HUES64 (cell line): ENCODE data around the gene SLC39A2.

Source experiments
- H3K27ac ChIP-seq: 2 replicates; pipeline ENCODE4 v1.7.0; 2013; ENCODE audit warnings: low read depth, low read length, inconsistent platforms
- H3K27me3 ChIP-seq: 2 replicates; pipeline ENCODE4 v1.6.1; 2013; ENCODE audit warnings: mild to moderate bottlenecking, low read length; ENCODE audit not compliant: insufficient read depth
- H3K36me3 ChIP-seq: 2 replicates; pipeline ENCODE4 v1.6.1; 2013; ENCODE audit warnings: mild to moderate bottlenecking, low read length; ENCODE audit not compliant: insufficient read depth
- H3K4me1 ChIP-seq: 2 replicates; pipeline ENCODE4 v1.6.1; 2013; ENCODE audit warnings: mild to moderate bottlenecking, low read length, moderate library complexity; ENCODE audit not compliant: insufficient read depth
- H3K4me3 ChIP-seq: 2 replicates; pipeline ENCODE4 v1.5.1; 2013; ENCODE audit warnings: mild to moderate bottlenecking, low read length, moderate library complexity
- H3K9ac ChIP-seq: 2 replicates; pipeline ENCODE4 v1.6.1; 2013; ENCODE audit warnings: mild to moderate bottlenecking, low read depth, low read length
- H3K9me3 ChIP-seq: 2 replicates; pipeline ENCODE4 v1.6.1; 2013; ENCODE audit warnings: low read depth, low read length; ENCODE audit not compliant: insufficient read depth
- WGBS: fragments of 150-250, 120-280 bp; methylation state at CpG from one replicate; pipeline ENCODE4 v1.1.7; 2013; ENCODE audit warnings: missing lambda C conversion rate; 5-methylcytosine and 5-hydroxymethylcytosine counted together

Gene SLC39A2

GRCh38 chr14:21049271-21049673 is 50.2 kb downstream of the SLC39A2 start:
- H3K4me3 ChIP-seq, result no peak overlapping the region
- H3K27me3 ChIP-seq, result no peaks in the 10 kb centered on the region
- H3K36me3 ChIP-seq, result no peaks in the 10 kb centered on the region
- no peak overlapping the region for H3K9ac ChIP-seq
- 95% methylated on average over 3 of the region's 3 CpGs for WGBS
- no peaks in the 10 kb centered on the region for H3K9me3 ChIP-seq
- no peak overlapping the region for H3K27ac ChIP-seq
- H3K4me1 ChIP-seq, result no peaks in the 10 kb centered on the region

GRCh38 chr14:21050597-21050996 is 51.5 kb downstream of the SLC39A2 start:
- H3K27ac ChIP-seq, result no peak overlapping the region
- H3K4me3 ChIP-seq, result no peak overlapping the region
- no peaks in the 10 kb centered on the region for H3K9me3 ChIP-seq
- no peaks in the 10 kb centered on the region for H3K27me3 ChIP-seq
- WGBS, result 90% methylated on average over 2 of the region's 3 CpGs
- no peaks in the 10 kb centered on the region for H3K4me1 ChIP-seq
- no peak overlapping the region for H3K9ac ChIP-seq
- no peaks in the 10 kb centered on the region for H3K36me3 ChIP-seq
